GM12875 (cell line): ENCODE data around the gene PPM1B.

Experiments
- H3K4me3 ChIP-seq: one replicate; pipeline ENCODE4 v1.5.1; 2011; ENCODE audit warnings: low read depth, low read length, control low read depth
- CTCF ChIP-seq: IDR thresholded peaks from 2 replicates; pipeline ENCODE4 v1.5.1; 2011; ENCODE audit warnings: low read depth, mild to moderate bottlenecking, control low read depth, inconsistent platforms, low read length, moderate library complexity, borderline replicate concordance; ENCODE audit not compliant: insufficient read depth

PPM1B gene

GRCh38 chr2:44192646-44193045 lies 24.0 kb downstream of the PPM1B start:
- no peak for TF ChIP-seq CTCF
- H3K4me3 ChIP-seq = no peak overlapping the region

- no peak for TF ChIP-seq CTCF
- H3K4me3 ChIP-seq = no peak overlapping the region
These were observed 27.0 kb downstream of the PPM1B start for GRCh38 chr2:44195714-44196113.

GRCh38 chr2:44197816-44198215 lies 29.1 kb downstream of the PPM1B start:
- H3K4me3 ChIP-seq = no peak overlapping the region
- no peak for TF ChIP-seq CTCF

GRCh38 chr2:44200011-44200410 lies 31.3 kb downstream of the PPM1B start:
- no peak for TF ChIP-seq CTCF
- no peak overlapping the region for H3K4me3 ChIP-seq

- H3K4me3 ChIP-seq = no peak overlapping the region
- no peak for TF ChIP-seq CTCF
These were observed 32.1 kb downstream of the PPM1B start for GRCh38 chr2:44200759-44201158.

- H3K4me3 ChIP-seq = no peak overlapping the region
- TF ChIP-seq CTCF = no peak
These were observed 33.0 kb downstream of the PPM1B start for GRCh38 chr2:44201648-44202165.

GRCh38 chr2:44203542-44203941 lies 34.9 kb downstream of the PPM1B start:
- H3K4me3 ChIP-seq = no peak overlapping the region
- TF ChIP-seq CTCF = no peak
